ENCODE data around the gene IDH2.

- TF ChIP-seq POLR2AphosphoS5 (IDR thresholded peaks at IDR 0.05; ENCODE audit: low read depth, low read length) (no peak), SIN3A (IDR thresholded peaks at IDR 0.05; ENCODE audit: borderline replicate concordance, insufficient read depth, low read length) (no peak), REST (IDR thresholded peaks at IDR 0.05; ENCODE audit: insufficient read depth in 1 of 2, low read depth in 2 of 2, low read length in 2 of 2) (no peak)
Observed at GRCh38 chr15:90058308-90058707, 44.0 kb downstream of the IDH2 start.

Data from PFSK-1 (cell line).